Measurements from ENCODE around the gene KRTAP10-12.

DNA sequence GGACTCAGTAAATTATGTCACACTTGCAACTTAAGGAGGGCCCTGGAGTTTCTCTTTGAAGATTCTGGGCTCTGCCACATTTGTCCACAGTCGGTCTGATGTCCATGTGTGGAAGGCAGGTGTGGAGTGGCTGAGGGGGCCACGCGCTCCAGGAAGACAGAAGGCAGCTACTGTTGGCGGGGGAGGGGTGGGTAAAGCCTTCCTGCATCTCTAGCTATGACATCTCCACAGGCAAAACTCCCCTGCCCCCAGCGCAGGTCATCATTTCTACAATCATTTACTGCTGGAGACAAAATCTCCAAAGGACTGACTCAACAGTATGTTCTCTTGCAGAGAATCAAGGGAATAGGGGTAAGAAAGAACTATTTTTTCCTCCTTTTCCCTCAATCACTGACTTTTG is 25.8 kb downstream of the KRTAP10-12 start:
- TF ChIP-seq POLR2A (IDR thresholded peaks at IDR 0.05; ENCODE audit: extremely low read depth, insufficient read length): no peak
- TF ChIP-seq MAX (IDR thresholded peaks at IDR 0.05; ENCODE audit: low read depth, low read length): no peak
- TF ChIP-seq, protein P1, sequence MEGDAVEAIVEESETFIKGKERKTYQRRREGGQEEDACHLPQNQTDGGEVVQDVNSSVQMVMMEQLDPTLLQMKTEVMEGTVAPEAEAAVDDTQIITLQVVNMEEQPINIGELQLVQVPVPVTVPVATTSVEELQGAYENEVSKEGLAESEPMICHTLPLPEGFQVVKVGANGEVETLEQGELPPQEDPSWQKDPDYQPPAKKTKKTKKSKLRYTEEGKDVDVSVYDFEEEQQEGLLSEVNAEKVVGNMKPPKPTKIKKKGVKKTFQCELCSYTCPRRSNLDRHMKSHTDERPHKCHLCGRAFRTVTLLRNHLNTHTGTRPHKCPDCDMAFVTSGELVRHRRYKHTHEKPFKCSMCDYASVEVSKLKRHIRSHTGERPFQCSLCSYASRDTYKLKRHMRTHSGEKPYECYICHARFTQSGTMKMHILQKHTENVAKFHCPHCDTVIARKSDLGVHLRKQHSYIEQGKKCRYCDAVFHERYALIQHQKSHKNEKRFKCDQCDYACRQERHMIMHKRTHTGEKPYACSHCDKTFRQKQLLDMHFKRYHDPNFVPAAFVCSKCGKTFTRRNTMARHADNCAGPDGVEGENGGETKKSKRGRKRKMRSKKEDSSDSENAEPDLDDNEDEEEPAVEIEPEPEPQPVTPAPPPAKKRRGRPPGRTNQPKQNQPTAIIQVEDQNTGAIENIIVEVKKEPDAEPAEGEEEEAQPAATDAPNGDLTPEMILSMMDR (IDR thresholded peaks at IDR 0.05; ENCODE audit: low read depth, low read length): no peak

Data from NB4 (cell line).